GM21825 (cell line): Measurements from ENCODE around the gene FAM185A.
A peak's percentile ranks its signal among the peaks of the same experiment; 100 is the strongest.
"Not testable (repeated sequence)": the region's sequence is repeated elsewhere in the genome, so short reads cannot be mapped to it uniquely, and the experiment has no call there.

Experiments used
- ATAC-seq: cut with Tn5 transposase; IDR thresholded peaks from one replicate; pipeline ENCODE4 v1.9.1; 2021; ENCODE audit warnings: mild to moderate bottlenecking, moderate library complexity; ENCODE audit not compliant: unreplicated experiment

Gene FAM185A

GRCh38 chr7:102748605-102749444 is at the start of gene FAM185A:
FAM185A (plus strand) TSS chr7:102748999; CDS start chr7:102749208, 209 bp downstream.
- peak; percentile 98 for ATAC-seq

GRCh38 chr7:102713011-102713690 is 35.6 kb upstream of the FAM185A start:
- peak; percentile 73 for ATAC-seq

GRCh38 chr7:102713691-102714080 is 35.1 kb upstream of the FAM185A start:
- peak; percentile 69 for ATAC-seq

GRCh38 chr7:102714774-102715522 is 33.9 kb upstream of the FAM185A start:
- ATAC-seq, result not testable (repeated sequence)

GRCh38 chr7:102715718-102716117 is 33.1 kb upstream of the FAM185A start:
- ATAC-seq, result peak; percentile 39

GRCh38 chr7:102718491-102718890 is 30.3 kb upstream of the FAM185A start:
- not testable (repeated sequence) for ATAC-seq

GRCh38 chr7:102726170-102726569 is 22.6 kb upstream of the FAM185A start:
- not testable (repeated sequence) for ATAC-seq

GRCh38 chr7:102729670-102730069 is 19.1 kb upstream of the FAM185A start:
- not testable (repeated sequence) for ATAC-seq

- not testable (repeated sequence) for ATAC-seq
Observed at GRCh38 chr7:102730431-102730830, 18.4 kb upstream of the FAM185A start.

GRCh38 chr7:102742002-102742771 is 6.6 kb upstream of the FAM185A start:
- ATAC-seq, result not testable (repeated sequence)

GRCh38 chr7:102743861-102744260 is 4.9 kb upstream of the FAM185A start:
- ATAC-seq, result not testable (repeated sequence)

- ATAC-seq, result not testable (repeated sequence)
Observed at GRCh38 chr7:102745494-102746288, 3.1 kb upstream of the FAM185A start.

- ATAC-seq, result peak; percentile 9
Observed at GRCh38 chr7:102749445-102749786, 617 bp downstream of the FAM185A start.

GRCh38 chr7:102758227-102758626 is 9.4 kb downstream of the FAM185A start:
- not testable (repeated sequence) for ATAC-seq

GRCh38 chr7:102759934-102760333 is 11.1 kb downstream of the FAM185A start:
- ATAC-seq, result not testable (repeated sequence)

GRCh38 chr7:102761234-102761633 is 12.4 kb downstream of the FAM185A start:
- not testable (repeated sequence) for ATAC-seq

- ATAC-seq, result not testable (repeated sequence)
Observed at GRCh38 chr7:102763295-102763905, 14.6 kb downstream of the FAM185A start.

- not testable (repeated sequence) for ATAC-seq
Observed at GRCh38 chr7:102769657-102770192, 20.9 kb downstream of the FAM185A start.

- not testable (repeated sequence) for ATAC-seq
Observed at GRCh38 chr7:102770467-102770866, 21.7 kb downstream of the FAM185A start.
